Brain pericyte (primary cell): ENCODE results near the gene URM1.

Experiments used
- DNase-seq: peaks from one replicate; pipeline ENCODE4 v3.0.0-alpha.2; 2012; ENCODE audit warnings: low read depth, low spot score

The URM1 gene

GRCh38 chr9:128428644-128429512 lies 57.7 kb downstream of the URM1 start:
- no peak for DNase-seq

GRCh38 chr9:128429513-128430086 lies 58.4 kb downstream of the URM1 start:
- no peak for DNase-seq

GRCh38 chr9:128431207-128431606 lies 60.0 kb downstream of the URM1 start:
- DNase-seq = no peak

- no peak for DNase-seq
These were observed 63.2 kb downstream of the URM1 start for GRCh38 chr9:128434340-128434739.

DNA sequence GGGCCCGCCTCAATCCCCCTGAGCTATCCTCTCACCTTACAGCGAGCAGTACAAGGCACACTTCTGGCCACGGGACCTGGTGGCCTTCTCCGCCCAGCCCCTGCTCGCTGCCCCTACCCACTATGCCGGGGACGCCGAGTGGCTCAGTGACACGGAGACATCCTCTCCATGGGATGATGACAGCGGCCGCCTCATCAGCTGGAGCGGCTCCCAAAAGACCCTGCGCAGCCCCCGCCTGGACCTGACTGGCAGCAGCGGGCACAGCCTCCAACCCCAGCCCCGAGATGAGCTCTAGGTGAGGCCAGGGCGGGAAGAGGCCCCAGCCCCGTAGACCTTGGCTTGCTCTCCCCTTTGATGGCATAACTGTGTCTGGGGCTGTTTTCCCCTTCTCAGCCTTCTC lies 64.4 kb downstream of the URM1 start:
- no peak for DNase-seq

- DNase-seq = no peak
These were observed 67.4 kb downstream of the URM1 start for GRCh38 chr9:128438343-128439109.

DNA sequence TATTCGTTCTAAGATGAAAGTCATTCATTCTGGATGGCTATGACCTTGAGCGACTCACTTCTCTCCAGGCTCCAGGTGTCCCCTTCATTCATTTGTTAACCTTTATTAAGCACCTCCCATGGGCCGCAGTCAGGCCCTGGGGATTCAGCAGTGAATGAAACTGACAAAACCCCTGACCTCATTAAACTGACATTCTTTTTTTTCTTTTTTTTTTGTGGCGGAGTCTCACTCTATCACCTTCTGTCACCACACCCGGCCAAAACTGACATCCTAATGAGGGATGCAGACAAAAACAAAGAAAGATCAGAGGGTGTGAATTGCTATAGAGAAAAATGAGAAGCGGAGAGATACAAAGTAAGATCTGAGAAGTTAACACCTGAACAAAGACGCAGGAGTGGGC lies 68.1 kb downstream of the URM1 start:
- no peak for DNase-seq
